ENCODE measurements around the gene DMRTA1.

GRCh38 chr9:22454016-22454415 lies 7.4 kb downstream of the DMRTA1 start:
- TF ChIP-seq POLR2A (IDR thresholded peaks at IDR 0.05; ENCODE audit: low read length) (no peak), GATA1 (IDR thresholded peaks at IDR 0.05; ENCODE audit: low read depth, low read length) (no peak)
